ENCODE measurements around the gene PPP2R3A.

- TF ChIP-seq CTCF (IDR thresholded peaks at IDR 0.05) (no peak), POLR2A (IDR thresholded peaks at IDR 0.05) (no peak)
Observed at GRCh38 chr3:136142592-136142991, 177.1 kb downstream of the PPP2R3A start.

Measured in prostate gland (tissue), 2 donors.